H1 (cell line): Measurements from ENCODE around the gene CXXC5. TPM values are rescaled to one million over a fixed set of nuclear protein-coding genes. Genes with fewer than 3 reads are reported as not detected.

Source experiments
- EGR1 ChIP-seq: IDR thresholded peaks from 2 replicates; pipeline ENCODE4 v1.6.1; 2011; ENCODE audit warnings: low read depth, low read length, borderline replicate concordance
- EZH2 ChIP-seq: fragments of 200-600 bp; sonication (generic); IDR thresholded peaks from 2 replicates; pipeline ENCODE4 v1.7.1; 2012; ENCODE audit warnings: low read depth, mild to moderate bottlenecking, moderate library complexity, low read length, inconsistent platforms; ENCODE audit not compliant: severe bottlenecking
- HDAC2 ChIP-seq, 2 experiments: fragments of 300-600 bp in 1 of 2; sonication (generic) in 1 of 2; IDR thresholded peaks; 2 replicates each; pipeline ENCODE4 v1.6.1; 2011 to 2012; ENCODE audit warnings: low read depth in 2 of 2, low read length in 2 of 2, mild to moderate bottlenecking in 2 of 2, moderate library complexity in 2 of 2, borderline replicate concordance in 1 of 2, inconsistent platforms in 1 of 2
- KDM1A ChIP-seq: fragments of 200-600, 300-600 bp; sonication (generic); IDR thresholded peaks from 2 replicates; pipeline ENCODE4 v1.7.1; 2016; ENCODE audit warnings: mild to moderate bottlenecking, low read length, borderline replicate concordance
- KDM4A ChIP-seq: IDR thresholded peaks from one replicate; pipeline ENCODE4 v1.7.1; 2012; ENCODE audit warnings: low read depth, mild to moderate bottlenecking, moderate library complexity, low read length, inconsistent platforms; ENCODE audit not compliant: severe bottlenecking
- POLR2A ChIP-seq, 2 experiments: IDR thresholded peaks; 1 replicate in 1 of 2; 2 replicates in 1 of 2; pipeline ENCODE4 v1.6.1; 2011; ENCODE audit warnings: low read depth in 2 of 2, low read length in 2 of 2, mild to moderate bottlenecking in 2 of 2; ENCODE audit errors: control extremely low read depth in 1 of 2
- POU5F1 ChIP-seq: IDR thresholded peaks from 2 replicates; pipeline ENCODE4 v1.6.1; 2011; ENCODE audit warnings: low read depth, mild to moderate bottlenecking, low read length, moderate library complexity
- RNF2 ChIP-seq: fragments of 200-900, 300-1000 bp; sonication (generic); IDR thresholded peaks from 2 replicates; pipeline ENCODE4 v1.7.1; 2016; ENCODE audit warnings: borderline replicate concordance, low read depth, mild to moderate bottlenecking, antibody characterized with exemption, low read length; ENCODE audit not compliant: poor library complexity, severe bottlenecking; ENCODE audit errors: missing control alignments
- SP1 ChIP-seq: IDR thresholded peaks from 2 replicates; pipeline ENCODE4 v1.6.1; 2011; ENCODE audit warnings: low read depth, low read length
- TAF1 ChIP-seq: IDR thresholded peaks from 2 replicates; pipeline ENCODE4 v1.6.1; 2011; ENCODE audit warnings: mild to moderate bottlenecking, low read depth, low read length
- polyA plus RNA-seq, 7 experiments: library from polyadenylated mRNA; depleted of rRNA in 3 of 7; stranded (reverse) in 5 of 7; unstranded in 2 of 7; fragments of >200 nt in 5 of 7; fragments of 200-250 nt in 2 of 7; gene quantifications; 1 replicate in 5 of 7; 2 replicates in 1 of 7; 4 replicates in 1 of 7; pipeline versions ENCODE4 v1.2.1 to v1.2.3, GENCODE V29; 2011 to 2013; ENCODE audit warnings: missing spikeins in 2 of 7, mixed read lengths in 2 of 7
- total RNA-seq: library from RNA; stranded (reverse); fragmentation: NEBNext Ultra II Directional; extraction: Animal tissue kit (Norgen Biotek cat#: 25700); gene quantifications from 2 replicates; pipeline ENCODE4 v1.2.1, GENCODE V29; 2021
- TF ChIP-seq, protein P1 (sequence below), 3 experiments: IDR thresholded peaks; 1 replicate in 2 of 3; 2 replicates in 1 of 3; pipeline versions ENCODE4 v1.5.1 to v1.6.1; 2011; ENCODE audit warnings: low read length in 3 of 3, mild to moderate bottlenecking in 3 of 3, inconsistent platforms in 2 of 3, low read depth in 1 of 3, moderate library complexity in 1 of 3; ENCODE audit not compliant: insufficient read depth in 1 of 3; ENCODE audit errors: control extremely low read depth in 1 of 3

CXXC5 gene
- total and polyA plus RNA-seq, 2 of the 8 experiments (the other 6 are each of a cell fraction or from before 2014, with no cell fraction given): 61.4 to 74.0 TPM

DNA sequence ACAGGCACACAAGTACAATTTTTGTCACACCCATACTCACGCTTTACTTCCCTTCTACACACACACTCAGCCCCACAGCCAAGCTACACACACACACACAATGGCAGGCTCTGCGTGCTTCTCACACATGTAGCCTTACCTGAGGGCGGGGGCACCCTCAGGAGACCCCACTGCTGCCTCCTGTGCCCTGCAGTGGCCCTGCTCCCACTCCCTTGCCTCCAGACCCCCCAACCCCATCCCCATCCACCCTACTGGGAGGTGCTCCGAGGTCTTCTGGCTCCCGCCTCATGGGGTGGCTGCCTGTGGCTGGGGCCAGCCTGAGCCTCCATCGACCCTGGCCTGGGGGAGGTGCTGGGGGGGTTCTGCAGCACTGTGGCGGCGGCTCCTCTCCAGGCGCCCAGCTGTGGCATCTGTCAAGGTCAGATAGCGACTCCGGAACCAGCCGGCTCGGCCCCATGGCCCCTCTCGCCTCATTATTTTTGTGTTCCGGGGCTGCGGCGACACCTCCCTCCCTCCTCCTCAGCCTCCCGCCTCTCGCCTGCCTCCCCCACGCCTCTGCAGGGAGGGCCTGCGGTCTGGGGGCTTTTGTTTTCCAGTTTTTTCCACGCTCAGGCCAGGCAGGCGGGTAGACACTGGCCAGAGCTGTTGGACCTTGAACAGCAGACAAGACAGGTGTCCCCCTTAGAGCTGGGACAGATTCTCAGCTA, 21.7 kb downstream of the CXXC5 start (continued):
- TF ChIP-seq, protein P1, sequence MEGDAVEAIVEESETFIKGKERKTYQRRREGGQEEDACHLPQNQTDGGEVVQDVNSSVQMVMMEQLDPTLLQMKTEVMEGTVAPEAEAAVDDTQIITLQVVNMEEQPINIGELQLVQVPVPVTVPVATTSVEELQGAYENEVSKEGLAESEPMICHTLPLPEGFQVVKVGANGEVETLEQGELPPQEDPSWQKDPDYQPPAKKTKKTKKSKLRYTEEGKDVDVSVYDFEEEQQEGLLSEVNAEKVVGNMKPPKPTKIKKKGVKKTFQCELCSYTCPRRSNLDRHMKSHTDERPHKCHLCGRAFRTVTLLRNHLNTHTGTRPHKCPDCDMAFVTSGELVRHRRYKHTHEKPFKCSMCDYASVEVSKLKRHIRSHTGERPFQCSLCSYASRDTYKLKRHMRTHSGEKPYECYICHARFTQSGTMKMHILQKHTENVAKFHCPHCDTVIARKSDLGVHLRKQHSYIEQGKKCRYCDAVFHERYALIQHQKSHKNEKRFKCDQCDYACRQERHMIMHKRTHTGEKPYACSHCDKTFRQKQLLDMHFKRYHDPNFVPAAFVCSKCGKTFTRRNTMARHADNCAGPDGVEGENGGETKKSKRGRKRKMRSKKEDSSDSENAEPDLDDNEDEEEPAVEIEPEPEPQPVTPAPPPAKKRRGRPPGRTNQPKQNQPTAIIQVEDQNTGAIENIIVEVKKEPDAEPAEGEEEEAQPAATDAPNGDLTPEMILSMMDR (IDR thresholded peaks at IDR 0.05; ENCODE audit: control extremely low read depth in 1 of 3, insufficient read depth in 1 of 3, low read depth in 1 of 3, low read length in 3 of 3): no peak
- TF ChIP-seq POU5F1 (no peak), EGR1 (no peak), HDAC2 (IDR thresholded peaks at IDR 0.05; ENCODE audit: borderline replicate concordance in 1 of 2, low read depth in 2 of 2, low read length in 2 of 2) (no peak), SP1 (no peak), EZH2 (no peak), TAF1 (no peak), KDM4A (no peak), POLR2A (IDR thresholded peaks at IDR 0.05; ENCODE audit: control extremely low read depth in 1 of 2, low read depth in 2 of 2, low read length in 2 of 2) (no peak), RNF2 (no peak), KDM1A (no peak)
